ENCODE measurements around the gene HBEGF.
"Not testable (repeated sequence)": the region's sequence is repeated elsewhere in the genome, so short reads cannot be mapped to it uniquely, and the experiment has no call there.

HBEGF gene

GRCh38 chr5:140345919-140346347 lies 470 bp downstream of the HBEGF start:
- TF ChIP-seq, protein P1, sequence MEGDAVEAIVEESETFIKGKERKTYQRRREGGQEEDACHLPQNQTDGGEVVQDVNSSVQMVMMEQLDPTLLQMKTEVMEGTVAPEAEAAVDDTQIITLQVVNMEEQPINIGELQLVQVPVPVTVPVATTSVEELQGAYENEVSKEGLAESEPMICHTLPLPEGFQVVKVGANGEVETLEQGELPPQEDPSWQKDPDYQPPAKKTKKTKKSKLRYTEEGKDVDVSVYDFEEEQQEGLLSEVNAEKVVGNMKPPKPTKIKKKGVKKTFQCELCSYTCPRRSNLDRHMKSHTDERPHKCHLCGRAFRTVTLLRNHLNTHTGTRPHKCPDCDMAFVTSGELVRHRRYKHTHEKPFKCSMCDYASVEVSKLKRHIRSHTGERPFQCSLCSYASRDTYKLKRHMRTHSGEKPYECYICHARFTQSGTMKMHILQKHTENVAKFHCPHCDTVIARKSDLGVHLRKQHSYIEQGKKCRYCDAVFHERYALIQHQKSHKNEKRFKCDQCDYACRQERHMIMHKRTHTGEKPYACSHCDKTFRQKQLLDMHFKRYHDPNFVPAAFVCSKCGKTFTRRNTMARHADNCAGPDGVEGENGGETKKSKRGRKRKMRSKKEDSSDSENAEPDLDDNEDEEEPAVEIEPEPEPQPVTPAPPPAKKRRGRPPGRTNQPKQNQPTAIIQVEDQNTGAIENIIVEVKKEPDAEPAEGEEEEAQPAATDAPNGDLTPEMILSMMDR (IDR thresholded peaks at IDR 0.05; ENCODE audit: insufficient read depth, low read length) = peak; percentile 21
- TF ChIP-seq SPI1 (IDR thresholded peaks at IDR 0.05; ENCODE audit: borderline replicate concordance, low read depth) = no peak
- H3K27me3 ChIP-seq (ENCODE audit: insufficient read depth, poor library complexity, severe bottlenecking) = no peaks in the 10 kb centered on the region
- H3K4me3 ChIP-seq (replicated peaks; ENCODE audit: insufficient read depth, low read length) = peak overlapping the region; percentile 77
- peak overlapping the region; percentile 36 for H3K27ac ChIP-seq (replicated peaks)
- DNase-seq (ENCODE audit: low read depth in 1 of 2, low spot score in 1 of 2) = peak in 1 of 2 experiments; percentile 30

- TF ChIP-seq, protein P1 (IDR thresholded peaks at IDR 0.05; ENCODE audit: insufficient read depth, low read length) = no peak
- TF ChIP-seq GABPA (IDR thresholded peaks at IDR 0.05; ENCODE audit: low read depth) = no peak
- TF ChIP-seq SPI1 (IDR thresholded peaks at IDR 0.05; ENCODE audit: borderline replicate concordance, low read depth) = no peak
- TF ChIP-seq REST (IDR thresholded peaks at IDR 0.05; ENCODE audit: insufficient replicate concordance, low read depth) = no peak
- no peak for TF ChIP-seq POLR2AphosphoS5 (IDR thresholded peaks at IDR 0.05; ENCODE audit: low read depth)
- H3K27me3 ChIP-seq (ENCODE audit: insufficient read depth, poor library complexity, severe bottlenecking) = no peaks in the 10 kb centered on the region
- DNase-seq (ENCODE audit: low read depth in 1 of 2, low spot score in 1 of 2) = no peak
- H3K27ac ChIP-seq (replicated peaks) = no peak overlapping the region
- H3K4me3 ChIP-seq (replicated peaks; ENCODE audit: insufficient read depth, low read length) = peak overlapping the region; percentile 77
Observed at GRCh38 chr5:140344683-140345423, 1.6 kb downstream of the HBEGF start.

GRCh38 chr5:140343849-140344248 lies 2.6 kb downstream of the HBEGF start:
- not testable (repeated sequence) for H3K27me3 ChIP-seq (ENCODE audit: insufficient read depth, poor library complexity, severe bottlenecking); DNase-seq (ENCODE audit: low read depth in 1 of 2, low spot score in 1 of 2); H3K27ac ChIP-seq (replicated peaks); H3K4me3 ChIP-seq (replicated peaks; ENCODE audit: insufficient read depth, low read length)

GRCh38 chr5:140342896-140343295 lies 3.5 kb downstream of the HBEGF start:
- TF ChIP-seq SPI1 (IDR thresholded peaks at IDR 0.05; ENCODE audit: borderline replicate concordance, low read depth) (no peak), GABPA (IDR thresholded peaks at IDR 0.05; ENCODE audit: low read depth) (no peak), REST (IDR thresholded peaks at IDR 0.05; ENCODE audit: insufficient replicate concordance, low read depth) (no peak), POLR2AphosphoS5 (IDR thresholded peaks at IDR 0.05; ENCODE audit: low read depth) (no peak)
- TF ChIP-seq, protein P1 (IDR thresholded peaks at IDR 0.05; ENCODE audit: insufficient read depth, low read length) = no peak
- Histone ChIP-seq H3K4me3 (replicated peaks; ENCODE audit: insufficient read depth, low read length) (no peak overlapping the region), H3K27me3 (ENCODE audit: insufficient read depth, poor library complexity, severe bottlenecking) (no peaks in the 10 kb centered on the region), H3K27ac (replicated peaks) (peak overlapping the region; percentile 70)
- DNase-seq (ENCODE audit: low read depth in 1 of 2, low spot score in 1 of 2) = peak in 1 of 2 experiments; percentile 42

Data from HL-60 (cell line).